Fibroblast of villous mesenchyme (primary cell): Measurements from ENCODE around the gene RTL5. TPM values are rescaled to one million over a fixed set of nuclear protein-coding genes. Genes with fewer than 3 reads are reported as not detected.

ENCODE experiments used
- DNase-seq: peaks from one replicate; pipeline ENCODE4 v3.0.0-alpha.2; 2010; ENCODE audit warnings: low read depth
- H3K4me3 ChIP-seq: 2 replicates; pipeline ENCODE4 v1.5.1; 2011; ENCODE audit warnings: low read depth, mild to moderate bottlenecking, low read length
- CTCF ChIP-seq: IDR thresholded peaks from 2 replicates; pipeline ENCODE4 v1.5.1; 2012; ENCODE audit warnings: low read depth, mild to moderate bottlenecking, low read length; ENCODE audit not compliant: insufficient read depth
- total RNA-seq: library from RNA; depleted of rRNA; stranded (reverse); fragments of >200 nt; gene quantifications from 2 replicates; pipeline ENCODE4 v1.2.3, GENCODE V29; 2012

Gene RTL5
- total RNA-seq, 1 donor: 2.2 TPM

GRCh38 chrX:72130156-72130761 lies 1.5 kb downstream of the RTL5 start:
- no peak overlapping the region for H3K4me3 ChIP-seq
- no peak for DNase-seq
- no peak for TF ChIP-seq CTCF

DNA sequence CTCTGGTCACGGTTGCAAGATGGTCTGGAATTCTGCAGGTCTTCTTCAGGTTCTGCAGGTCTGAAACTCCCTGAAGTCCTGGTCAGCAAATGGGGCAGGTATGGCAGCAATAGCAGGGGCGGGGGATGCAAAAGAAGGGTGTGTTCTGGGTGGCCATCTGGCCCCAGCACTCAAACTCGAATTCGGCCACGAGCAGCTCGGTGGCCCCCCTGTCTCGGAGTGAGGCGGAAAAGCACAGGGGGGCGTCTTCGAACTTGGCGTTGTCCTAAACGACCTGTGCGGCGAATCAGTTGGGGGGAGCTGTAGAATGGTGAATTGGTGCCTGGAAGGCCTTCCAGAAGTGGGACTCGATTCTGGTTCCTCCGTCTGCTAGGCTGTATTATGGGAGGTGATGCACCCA lies 2.1 kb downstream of the RTL5 start:
- no peak for DNase-seq
- TF ChIP-seq CTCF: no peak
- H3K4me3 ChIP-seq: no peak overlapping the region

- peak; percentile 56 for TF ChIP-seq CTCF
- no peak for DNase-seq
These were observed 2.8 kb downstream of the RTL5 start for GRCh38 chrX:72128881-72129280.

DNA sequence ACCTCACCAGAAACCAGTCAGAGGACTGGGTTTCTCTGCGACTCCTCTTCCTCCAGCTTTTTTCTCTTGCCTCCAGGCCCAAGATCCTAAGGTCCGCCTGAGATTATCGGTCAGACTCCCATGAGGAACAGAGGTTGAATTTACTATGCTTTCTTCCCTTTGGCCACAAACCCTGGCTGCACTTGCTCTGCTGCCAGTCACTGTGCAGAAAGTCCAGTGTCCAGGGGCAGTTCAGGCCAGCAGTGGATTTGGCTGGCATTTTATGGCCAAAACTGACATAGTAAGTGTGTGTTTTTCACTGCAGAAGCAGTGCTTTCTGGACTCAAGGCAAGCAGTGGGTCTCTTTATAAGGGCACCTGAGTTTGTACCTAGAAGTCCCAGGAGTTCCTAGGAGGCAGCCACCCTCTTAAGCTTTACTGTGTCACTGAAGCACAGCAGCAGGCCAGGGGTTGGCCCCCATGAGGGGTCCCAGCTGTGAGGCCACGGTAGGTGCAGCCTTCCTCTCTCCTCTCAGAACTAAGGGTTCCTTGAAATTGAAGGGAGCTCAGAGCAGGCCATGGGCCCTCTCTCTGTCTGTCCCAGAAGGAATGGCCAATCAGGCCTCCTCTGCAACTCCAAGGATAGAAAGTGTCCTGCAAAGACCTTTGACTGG lies 3.4 kb downstream of the RTL5 start:
- no peak overlapping the region for H3K4me3 ChIP-seq
- TF ChIP-seq CTCF: no peak
- DNase-seq: no peak

More at GRCh38 chrX:72128881-72129280, 2.8 kb downstream of the RTL5 start:
- H3K4me3 ChIP-seq: no peak overlapping the region

- DNase-seq: no peak
- TF ChIP-seq CTCF: no peak
- H3K4me3 ChIP-seq: no peak overlapping the region
These were observed 4.4 kb downstream of the RTL5 start for GRCh38 chrX:72127332-72127731.

- DNase-seq: peak; percentile 81
- H3K4me3 ChIP-seq: no peak overlapping the region
- TF ChIP-seq CTCF: peak; percentile 86
These were observed 5.1 kb downstream of the RTL5 start for GRCh38 chrX:72126539-72127140.
